GM12872 (cell line): ENCODE data around the gene LRRC63.

ENCODE experiments used
- TF ChIP-seq, protein P1 (sequence below): IDR thresholded peaks from 3 replicates; pipeline ENCODE4 v1.5.1; 2011; ENCODE audit warnings: low read depth, mild to moderate bottlenecking, low read length, moderate library complexity; ENCODE audit not compliant: insufficient read depth

LRRC63 gene

GRCh38 chr13:46183018-46183946 lies 28.4 kb upstream of the LRRC63 start:
- TF ChIP-seq, protein P1, sequence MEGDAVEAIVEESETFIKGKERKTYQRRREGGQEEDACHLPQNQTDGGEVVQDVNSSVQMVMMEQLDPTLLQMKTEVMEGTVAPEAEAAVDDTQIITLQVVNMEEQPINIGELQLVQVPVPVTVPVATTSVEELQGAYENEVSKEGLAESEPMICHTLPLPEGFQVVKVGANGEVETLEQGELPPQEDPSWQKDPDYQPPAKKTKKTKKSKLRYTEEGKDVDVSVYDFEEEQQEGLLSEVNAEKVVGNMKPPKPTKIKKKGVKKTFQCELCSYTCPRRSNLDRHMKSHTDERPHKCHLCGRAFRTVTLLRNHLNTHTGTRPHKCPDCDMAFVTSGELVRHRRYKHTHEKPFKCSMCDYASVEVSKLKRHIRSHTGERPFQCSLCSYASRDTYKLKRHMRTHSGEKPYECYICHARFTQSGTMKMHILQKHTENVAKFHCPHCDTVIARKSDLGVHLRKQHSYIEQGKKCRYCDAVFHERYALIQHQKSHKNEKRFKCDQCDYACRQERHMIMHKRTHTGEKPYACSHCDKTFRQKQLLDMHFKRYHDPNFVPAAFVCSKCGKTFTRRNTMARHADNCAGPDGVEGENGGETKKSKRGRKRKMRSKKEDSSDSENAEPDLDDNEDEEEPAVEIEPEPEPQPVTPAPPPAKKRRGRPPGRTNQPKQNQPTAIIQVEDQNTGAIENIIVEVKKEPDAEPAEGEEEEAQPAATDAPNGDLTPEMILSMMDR, result no peak

- TF ChIP-seq, protein P1, result peak; percentile 93
Measured at GRCh38 chr13:46184277-46184699, 27.4 kb upstream of the LRRC63 start.

DNA sequence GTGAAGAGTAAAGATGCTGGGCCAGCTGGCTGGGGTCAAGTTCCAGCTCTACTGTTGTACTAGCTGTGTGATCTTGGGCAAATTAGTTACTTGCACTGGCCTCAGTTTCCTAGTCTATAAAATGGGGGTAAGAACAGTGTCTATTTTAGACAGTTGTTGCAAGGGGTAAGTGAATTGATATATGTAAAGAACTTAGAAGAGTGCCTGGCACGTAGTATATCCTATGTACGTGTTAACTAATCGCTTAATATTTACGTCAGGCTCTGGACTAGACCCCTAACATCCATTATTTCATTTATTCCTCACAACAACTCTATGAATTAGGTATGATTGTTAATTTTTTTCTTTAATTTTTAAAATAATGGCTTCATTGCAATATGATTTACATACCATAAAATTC lies 26.1 kb upstream of the LRRC63 start:
- TF ChIP-seq, protein P1, result no peak

GRCh38 chr13:46192412-46192811 lies 19.3 kb upstream of the LRRC63 start:
- TF ChIP-seq, protein P1, result no peak

DNA sequence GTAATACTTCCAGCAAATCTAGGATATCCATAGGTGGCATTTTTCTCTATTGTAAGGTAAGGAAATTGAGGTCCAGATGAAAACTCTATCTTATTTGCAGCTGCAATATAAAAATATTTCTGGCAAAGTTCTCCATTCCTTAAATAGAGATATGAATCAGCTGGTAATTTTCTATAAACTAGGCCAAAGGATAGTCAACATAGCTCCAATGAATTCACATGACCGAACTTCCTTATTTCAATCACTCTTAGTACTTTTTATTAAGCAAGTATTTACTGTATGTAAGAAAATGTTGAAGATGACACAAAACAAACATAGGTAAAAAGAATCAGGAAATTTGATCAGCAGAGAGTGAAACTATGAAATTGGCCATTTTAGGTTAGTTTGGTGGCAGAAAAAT lies 16.7 kb upstream of the LRRC63 start:
- TF ChIP-seq, protein P1, result no peak

- TF ChIP-seq, protein P1, result no peak
Measured at GRCh38 chr13:46197299-46198048, 14.3 kb upstream of the LRRC63 start.

DNA sequence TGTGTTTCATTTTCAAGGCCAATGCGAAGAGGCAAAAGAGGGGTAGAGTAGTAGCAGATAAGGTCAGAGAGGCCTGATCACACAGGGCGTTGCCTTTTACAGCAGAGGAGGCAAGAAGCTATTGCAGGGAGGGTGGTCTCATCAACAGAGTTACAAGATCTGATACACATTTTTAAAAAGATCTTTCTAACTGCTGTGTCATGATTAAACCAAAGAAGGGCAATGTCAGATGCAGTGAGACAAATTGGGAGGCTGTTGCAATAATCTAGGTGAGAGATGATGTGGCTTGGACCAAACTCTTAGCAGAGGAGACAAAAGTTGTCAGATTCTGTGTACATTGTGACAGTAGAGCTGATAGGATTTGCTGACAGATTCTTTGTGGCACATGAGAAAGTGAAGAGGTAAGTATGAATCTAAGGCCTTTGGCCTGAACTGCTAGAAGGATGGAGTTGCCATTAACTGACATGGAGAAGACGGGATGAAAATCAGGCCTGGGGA lies 13.0 kb upstream of the LRRC63 start:
- TF ChIP-seq, protein P1, result no peak
